NAMALWA (cell line): ENCODE measurements around the gene DYNC1I1.

Source experiments
- DNase-seq: peaks from one replicate; pipeline ENCODE4 v3.0.0-alpha.2; 2015; ENCODE audit warnings: low spot score

Gene DYNC1I1

GRCh38 chr7:95861041-95861440, 88.7 kb downstream of the DYNC1I1 start:
- DNase-seq: no peak

GRCh38 chr7:95863623-95864022, 91.3 kb downstream of the DYNC1I1 start:
- DNase-seq: no peak

GRCh38 chr7:95865716-95866371, 93.5 kb downstream of the DYNC1I1 start:
- peak; percentile 8 for DNase-seq

GRCh38 chr7:95867309-95867708, 95.0 kb downstream of the DYNC1I1 start:
- no peak for DNase-seq

- peak; percentile 76 for DNase-seq
Observed at GRCh38 chr7:95871075-95871848, 98.9 kb downstream of the DYNC1I1 start.

- DNase-seq: no peak
Observed at GRCh38 chr7:95871896-95872295, 99.5 kb downstream of the DYNC1I1 start.

- DNase-seq: no peak
Observed at GRCh38 chr7:95874129-95874528, 101.8 kb downstream of the DYNC1I1 start.

- DNase-seq: no peak
Observed at GRCh38 chr7:95874541-95875265, 102.3 kb downstream of the DYNC1I1 start.

GRCh38 chr7:95875519-95875918, 103.2 kb downstream of the DYNC1I1 start:
- no peak for DNase-seq

GRCh38 chr7:95878677-95879076, 106.3 kb downstream of the DYNC1I1 start:
- DNase-seq: no peak

GRCh38 chr7:95881597-95881996, 109.2 kb downstream of the DYNC1I1 start:
- no peak for DNase-seq

GRCh38 chr7:95883217-95883616, 110.9 kb downstream of the DYNC1I1 start:
- no peak for DNase-seq

- no peak for DNase-seq
Observed at GRCh38 chr7:95886501-95887090, 114.2 kb downstream of the DYNC1I1 start.

GRCh38 chr7:95893484-95893883, 121.1 kb downstream of the DYNC1I1 start:
- DNase-seq: no peak

GRCh38 chr7:95897557-95898251, 125.3 kb downstream of the DYNC1I1 start:
- no peak for DNase-seq

- DNase-seq: no peak
Observed at GRCh38 chr7:95899919-95900513, 127.7 kb downstream of the DYNC1I1 start.

GRCh38 chr7:95901006-95901405, 128.7 kb downstream of the DYNC1I1 start:
- DNase-seq: no peak

- no peak for DNase-seq
Observed at GRCh38 chr7:95904099-95904498, 131.7 kb downstream of the DYNC1I1 start.

- DNase-seq: no peak
Observed at GRCh38 chr7:95905167-95905566, 132.8 kb downstream of the DYNC1I1 start.

- DNase-seq: no peak
Observed at GRCh38 chr7:95906851-95907250, 134.5 kb downstream of the DYNC1I1 start.

- DNase-seq: no peak
Observed at GRCh38 chr7:95907337-95907736, 135.0 kb downstream of the DYNC1I1 start.

- no peak for DNase-seq
Observed at GRCh38 chr7:95908499-95908898, 136.1 kb downstream of the DYNC1I1 start.
